H9 (cell line): ENCODE results near the gene ADORA2B. TPM values are rescaled to one million over a fixed set of nuclear protein-coding genes. Genes with fewer than 3 reads are reported as not detected.

Source experiments
- DNase-seq: peaks from one replicate; pipeline ENCODE4 v3.0.0-alpha.2; 2017
- H2AFZ ChIP-seq: one replicate; pipeline ENCODE4 v1.6.1; 2013; ENCODE audit warnings: mild to moderate bottlenecking, low read length, control low read depth, moderate library complexity
- H2AK5ac ChIP-seq: 2 replicates; pipeline ENCODE4 v1.6.1; 2013; ENCODE audit warnings: low read length, control low read depth, mixed read lengths; ENCODE audit not compliant: insufficient read length
- H2BK120ac ChIP-seq: one replicate; pipeline ENCODE4 v1.6.1; 2013; ENCODE audit warnings: low read depth, mild to moderate bottlenecking, low read length, control low read depth, inconsistent platforms; ENCODE audit not compliant: poor library complexity, severe bottlenecking
- H2BK12ac ChIP-seq: 2 replicates; pipeline ENCODE4 v1.6.1; 2013; ENCODE audit warnings: low read length, control low read depth, mixed read lengths, low read depth; ENCODE audit not compliant: insufficient read length
- H2BK15ac ChIP-seq: 2 replicates; pipeline ENCODE4 v1.6.1; 2013; ENCODE audit warnings: low read depth, low read length, control low read depth
- H2BK20ac ChIP-seq: one replicate; pipeline ENCODE4 v1.6.1; 2013; ENCODE audit warnings: low read depth, mild to moderate bottlenecking, low read length, control low read depth, inconsistent platforms; ENCODE audit not compliant: poor library complexity, severe bottlenecking
- H2BK5ac ChIP-seq: 2 replicates; pipeline ENCODE4 v1.6.1; 2013; ENCODE audit warnings: low read length, control low read depth, mixed read lengths; ENCODE audit not compliant: insufficient read length
- H3K14ac ChIP-seq: 2 replicates; pipeline ENCODE4 v1.6.1; 2013; ENCODE audit warnings: low read length, control low read depth; ENCODE audit not compliant: insufficient read depth
- H3K18ac ChIP-seq: 2 replicates; pipeline ENCODE4 v1.6.1; 2013; ENCODE audit warnings: low read depth, mild to moderate bottlenecking, mixed read lengths, low read length, control low read depth; ENCODE audit not compliant: insufficient read length
- H3K23ac ChIP-seq: 2 replicates; pipeline ENCODE4 v1.6.1; 2013; ENCODE audit warnings: low read length, control low read depth, mixed read lengths, low read depth; ENCODE audit not compliant: insufficient read length
- H3K23me2 ChIP-seq: 2 replicates; pipeline ENCODE4 v1.6.1; 2013; ENCODE audit warnings: low read depth, mild to moderate bottlenecking, mixed read lengths, low read length, control low read depth; ENCODE audit not compliant: insufficient read length, poor library complexity, severe bottlenecking
- H3K27ac ChIP-seq: 2 replicates; pipeline ENCODE4 v1.5.1; 2013; ENCODE audit warnings: low read length, control low read depth, mixed read lengths, low read depth; ENCODE audit not compliant: insufficient read length
- H3K27me3 ChIP-seq: 2 replicates; pipeline ENCODE4 v1.6.1; 2013; ENCODE audit warnings: low read length, control low read depth, inconsistent platforms; ENCODE audit not compliant: insufficient read depth
- H3K4ac ChIP-seq: 2 replicates; pipeline ENCODE4 v1.6.1; 2013; ENCODE audit warnings: low read depth, mild to moderate bottlenecking, control low read depth, inconsistent platforms, low read length, moderate library complexity
- H3K4me1 ChIP-seq: 2 replicates; pipeline ENCODE4 v1.6.1; 2013; ENCODE audit warnings: low read length, control low read depth, inconsistent platforms; ENCODE audit not compliant: insufficient read depth
- H3K4me2 ChIP-seq: 2 replicates; pipeline ENCODE4 v1.6.1; 2013; ENCODE audit warnings: low read length, control low read depth, mixed read lengths; ENCODE audit not compliant: insufficient read length, insufficient read depth
- H3K56ac ChIP-seq: 2 replicates; pipeline ENCODE4 v1.6.1; 2013; ENCODE audit warnings: low read depth, mild to moderate bottlenecking, mixed read lengths, low read length, control low read depth; ENCODE audit not compliant: insufficient read length
- H3K79me1 ChIP-seq: 2 replicates; pipeline ENCODE4 v1.6.1; 2013; ENCODE audit warnings: low read depth, mild to moderate bottlenecking, moderate library complexity, low read length, control low read depth, inconsistent platforms; ENCODE audit not compliant: insufficient read depth, poor library complexity, severe bottlenecking
- H3K79me2 ChIP-seq: 2 replicates; pipeline ENCODE4 v1.6.1; 2013; ENCODE audit warnings: low read length, control low read depth, inconsistent platforms; ENCODE audit not compliant: insufficient read depth
- H3K9ac ChIP-seq: 2 replicates; pipeline ENCODE4 v1.6.1; 2013; ENCODE audit warnings: low read length, control low read depth, mixed read lengths; ENCODE audit not compliant: insufficient read length; ENCODE audit errors: extremely low read depth
- H3K9me3 ChIP-seq: one replicate; pipeline ENCODE4 v1.6.1; 2013; ENCODE audit warnings: low read depth, low read length, inconsistent platforms; ENCODE audit not compliant: control insufficient read depth
- H3T11ph ChIP-seq: one replicate; pipeline ENCODE4 v1.6.1; 2013; ENCODE audit warnings: mild to moderate bottlenecking, low read length, control low read depth, inconsistent platforms
- H4K20me1 ChIP-seq: one replicate; pipeline ENCODE4 v1.6.1; 2013; ENCODE audit not compliant: control insufficient read depth, insufficient read length, insufficient read depth
- H4K5ac ChIP-seq: 2 replicates; pipeline ENCODE4 v1.6.1; 2013; ENCODE audit warnings: low read depth, mild to moderate bottlenecking, mixed read lengths, low read length, control low read depth; ENCODE audit not compliant: insufficient read length
- H4K8ac ChIP-seq: replicated peaks from 2 replicates; pipeline ENCODE4 v1.6.1; 2013; ENCODE audit warnings: low read length, control low read depth, mixed read lengths, low read depth; ENCODE audit not compliant: insufficient read length
- H4K91ac ChIP-seq: 2 replicates; pipeline ENCODE4 v1.6.1; 2013; ENCODE audit warnings: low read depth, mild to moderate bottlenecking, moderate library complexity, mixed read lengths, low read length, control low read depth; ENCODE audit not compliant: insufficient read length
- H3K27ac Mint-ChIP-seq, 3 experiments: 2 replicates in 2 of 3; 3 replicates in 1 of 3; pipeline ENCODE4 v1.8.0; 2020 to 2021; ENCODE audit warnings: mixed read lengths in 3 of 3, mild to moderate bottlenecking in 1 of 3, moderate library complexity in 1 of 3
- H3K27me3 Mint-ChIP-seq: 2 replicates; pipeline ENCODE4 v1.8.0; 2021; ENCODE audit warnings: low read depth, mild to moderate bottlenecking, moderate library complexity, mixed read lengths
- H3K36me3 Mint-ChIP-seq, 3 experiments: 2 replicates in 2 of 3; 3 replicates in 1 of 3; pipeline ENCODE4 v1.8.0; 2020 to 2021; ENCODE audit warnings: low read depth in 3 of 3, mixed read lengths in 3 of 3; ENCODE audit not compliant: insufficient read depth in 1 of 3
- H3K4me1 Mint-ChIP-seq, 2 experiments: 2 replicates each; pipeline ENCODE4 v1.8.0; 2020; ENCODE audit warnings: mixed read lengths in 2 of 2
- H3K4me3 Mint-ChIP-seq, 2 experiments: 2 replicates in 1 of 2; 3 replicates in 1 of 2; pipeline ENCODE4 v1.8.0; 2020 to 2021; ENCODE audit warnings: mild to moderate bottlenecking in 2 of 2, mixed read lengths in 2 of 2, moderate library complexity in 1 of 2
- H3K9me3 Mint-ChIP-seq, 2 experiments: 2 replicates in 1 of 2; 3 replicates in 1 of 2; pipeline ENCODE4 v1.8.0; 2020; ENCODE audit warnings: mild to moderate bottlenecking in 2 of 2, mixed read lengths in 2 of 2, moderate library complexity in 1 of 2
- CTCF ChIP-seq: fragments of 200-600 bp; sonication (generic); conservative IDR thresholded peaks from 3 replicates; pipeline ENCODE4 v1.8.0; 2021; ENCODE audit warnings: antibody characterized with exemption, mild to moderate bottlenecking
- WGBS: extraction: QIAGEN DNeasy Blood & Tissue Kit; methylation state at CpG from one replicate; pipeline ENCODE4 v1.1.7; 2013; ENCODE audit warnings: missing lambda C conversion rate, low lambda C conversion rate, mixed read lengths; ENCODE audit not compliant: insufficient read length; ENCODE audit errors: extremely low coverage; 5-methylcytosine and 5-hydroxymethylcytosine counted together
- total RNA-seq: library from RNA; stranded (reverse); gene quantifications from 2 replicates; pipeline ENCODE4 v1.2.1, GENCODE V29; 2021

Gene ADORA2B
- total RNA-seq, 1 experiment from 2014 or later = 3.1 TPM

GRCh38 chr17:15917021-15917437 lies 27.9 kb upstream of the ADORA2B start:
- H2BK12ac ChIP-seq = no peak overlapping the region
- no peak overlapping the region for H2BK120ac ChIP-seq
- no peak overlapping the region for H3K56ac ChIP-seq
- H3K4me2 ChIP-seq = no peak overlapping the region
- no peak overlapping the region for H2BK20ac ChIP-seq
- H3K27ac ChIP-seq = no peak overlapping the region
- no peaks in the 10 kb centered on the region for H3K79me2 ChIP-seq
- peaks cover 3% of the 10 kb centered on the region for H3K9me3 ChIP-seq
- no CpG with 5 or more reads among the region's 20 CpGs for WGBS
- no peaks in the 10 kb centered on the region for H4K20me1 ChIP-seq
- Mint-ChIP-seq H3K4me3 (no peak overlapping the region), H3K27ac (no peak overlapping the region), H3K27me3 (no peaks in the 10 kb centered on the region), H3K4me1 (peaks cover 2 to 4% of the 10 kb centered on the region in 2 experiments; a peak in 3 of 4 replicates), H3K36me3 (peaks cover 0 to 6% (median 0%) of the 10 kb centered on the region in 3 experiments; a peak in 1 of 7 replicates), H3K9me3 (peaks cover 7 to 9% of the 10 kb centered on the region in 2 experiments; a peak in 4 of 5 replicates)
- H3K23me2 ChIP-seq = no peaks in the 10 kb centered on the region
- no peak overlapping the region for H3K23ac ChIP-seq
- H3K14ac ChIP-seq = no peak overlapping the region
- no peaks in the 10 kb centered on the region for H3K4me1 ChIP-seq
- no peaks in the 10 kb centered on the region for H3K27me3 ChIP-seq
- H3K79me1 ChIP-seq = no peaks in the 10 kb centered on the region
- no peak overlapping the region for H3T11ph ChIP-seq
- no peak overlapping the region for H4K8ac ChIP-seq
- no peak overlapping the region for H3K4ac ChIP-seq
- H2BK5ac ChIP-seq = no peak overlapping the region
- H3K9ac ChIP-seq = no peak overlapping the region
- H2AFZ ChIP-seq = no peak overlapping the region
- H2AK5ac ChIP-seq = no peak overlapping the region
- no peak for TF ChIP-seq CTCF
- H2BK15ac ChIP-seq = no peak overlapping the region
- H4K91ac ChIP-seq = no peak overlapping the region
- no peak overlapping the region for H3K18ac ChIP-seq
- DNase-seq = no peak
- no peak overlapping the region for H4K5ac ChIP-seq
